Neural progenitor cell (in vitro differentiated cells): ENCODE data around the gene ZNF469.

Experiments
- EZH2phosphoT487 ChIP-seq: fragments of 200-600 bp; sonication (generic); IDR thresholded peaks from 2 replicates; pipeline ENCODE4 v1.6.1; 2017; ENCODE audit warnings: antibody characterized with exemption
- TF ChIP-seq, protein P1 (sequence below): fragments of 200-600 bp; sonication (generic); IDR thresholded peaks from 2 replicates; pipeline ENCODE4 v1.5.1; 2017; ENCODE audit warnings: antibody characterized with exemption, mild to moderate bottlenecking

DNA sequence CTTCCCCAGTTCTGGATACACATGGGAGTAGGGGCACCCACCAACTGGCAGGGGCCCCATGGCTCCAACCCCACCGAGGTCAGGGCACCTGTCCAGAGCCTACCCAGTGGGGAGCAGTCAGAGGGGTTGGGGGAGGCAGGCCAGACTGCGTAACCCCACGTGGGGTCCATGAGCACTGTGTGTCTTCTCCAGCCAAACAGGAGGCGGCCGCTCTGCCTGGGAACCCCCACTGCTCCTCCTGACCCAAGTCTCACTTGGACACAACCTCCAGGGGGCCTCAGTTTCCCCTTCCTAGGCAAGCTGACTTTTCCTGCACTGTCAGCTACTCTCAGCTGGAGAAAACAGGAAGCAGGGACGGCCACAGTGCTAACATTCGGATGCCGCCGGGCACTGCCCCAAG is 7.5 kb downstream of the ZNF469 start:
- TF ChIP-seq, protein P1, sequence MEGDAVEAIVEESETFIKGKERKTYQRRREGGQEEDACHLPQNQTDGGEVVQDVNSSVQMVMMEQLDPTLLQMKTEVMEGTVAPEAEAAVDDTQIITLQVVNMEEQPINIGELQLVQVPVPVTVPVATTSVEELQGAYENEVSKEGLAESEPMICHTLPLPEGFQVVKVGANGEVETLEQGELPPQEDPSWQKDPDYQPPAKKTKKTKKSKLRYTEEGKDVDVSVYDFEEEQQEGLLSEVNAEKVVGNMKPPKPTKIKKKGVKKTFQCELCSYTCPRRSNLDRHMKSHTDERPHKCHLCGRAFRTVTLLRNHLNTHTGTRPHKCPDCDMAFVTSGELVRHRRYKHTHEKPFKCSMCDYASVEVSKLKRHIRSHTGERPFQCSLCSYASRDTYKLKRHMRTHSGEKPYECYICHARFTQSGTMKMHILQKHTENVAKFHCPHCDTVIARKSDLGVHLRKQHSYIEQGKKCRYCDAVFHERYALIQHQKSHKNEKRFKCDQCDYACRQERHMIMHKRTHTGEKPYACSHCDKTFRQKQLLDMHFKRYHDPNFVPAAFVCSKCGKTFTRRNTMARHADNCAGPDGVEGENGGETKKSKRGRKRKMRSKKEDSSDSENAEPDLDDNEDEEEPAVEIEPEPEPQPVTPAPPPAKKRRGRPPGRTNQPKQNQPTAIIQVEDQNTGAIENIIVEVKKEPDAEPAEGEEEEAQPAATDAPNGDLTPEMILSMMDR = no peak
- no peak for TF ChIP-seq EZH2phosphoT487
